H1 (cell line): ENCODE data around the gene ANK3. TPM values are rescaled to one million over a fixed set of nuclear protein-coding genes. Genes with fewer than 3 reads are reported as not detected.

Experiments
- CTCF ChIA-PET: fragments of 300-600 bp; sonication (Branson Sonifier 250); formaldehyde crosslinking; loops from one replicate; lab custom pipeline; 2021; ENCODE audit not compliant: partially characterized antibody; lab: Charles Lee
- POLR2A ChIA-PET: fragments of 300-600 bp; sonication (Branson Sonifier 250); formaldehyde crosslinking; loops from one replicate; lab custom pipeline; 2021; ENCODE audit warnings: inconsistent platforms; ENCODE audit not compliant: partially characterized antibody; lab: Charles Lee
- DNase-seq, 2 experiments: peaks; one replicate each; pipeline versions ENCODE4 v3.0.0 to v3.0.0-alpha.2; 2010 to 2022; ENCODE audit warnings: low spot score in 2 of 2, low read depth in 1 of 2, mixed read lengths in 1 of 2
- FAIRE-seq: peaks from 2 replicates; lab custom pipeline; 2011; peaks lifted over from hg19 to GRCh38; lab: Jason Lieb, UNC
- H2AFZ ChIP-seq: 2 replicates; pipeline ENCODE4 v1.8.1; 2012; ENCODE audit warnings: low read length, inconsistent platforms
- H2AK5ac ChIP-seq: 2 replicates; pipeline ENCODE4 v1.6.1; 2013; ENCODE audit warnings: low read depth, low read length
- H2BK120ac ChIP-seq: replicated peaks from 2 replicates; pipeline ENCODE3; 2013; ENCODE audit warnings: low read depth, low read length, inconsistent platforms
- H2BK12ac ChIP-seq: 2 replicates; pipeline ENCODE4 v1.6.1; 2013; ENCODE audit warnings: low read depth, low read length
- H2BK15ac ChIP-seq: 2 replicates; pipeline ENCODE4 v1.6.1; 2013; ENCODE audit warnings: low read length
- H2BK20ac ChIP-seq: 2 replicates; pipeline ENCODE4 v1.6.1; 2013; ENCODE audit warnings: low read length
- H2BK5ac ChIP-seq: 2 replicates; pipeline ENCODE4 v1.6.1; 2013; ENCODE audit warnings: low read depth, low read length
- H3K14ac ChIP-seq: 2 replicates; pipeline ENCODE4 v1.6.1; 2013; ENCODE audit warnings: inconsistent platforms; ENCODE audit not compliant: insufficient read length
- H3K18ac ChIP-seq: 2 replicates; pipeline ENCODE4 v1.6.1; 2013; ENCODE audit warnings: low read length; ENCODE audit errors: extremely low read depth
- H3K23ac ChIP-seq: 2 replicates; pipeline ENCODE4 v1.6.1; 2013; ENCODE audit warnings: inconsistent platforms; ENCODE audit not compliant: insufficient read length
- H3K23me2 ChIP-seq: 2 replicates; pipeline ENCODE4 v1.6.1; 2013; ENCODE audit warnings: low read depth, low read length
- H3K27ac ChIP-seq: 2 replicates; pipeline ENCODE4 v1.6.1; 2011; ENCODE audit warnings: low read depth, low read length, inconsistent platforms
- H3K27me3 ChIP-seq, 4 experiments: replicated peaks in 1 of 4; 1 replicate in 1 of 4; 2 replicates in 3 of 4; pipeline versions ENCODE4 v1.6.1 to v1.8.1; 2011 to 2013; ENCODE audit warnings: low read length in 3 of 4, mild to moderate bottlenecking in 3 of 4, inconsistent platforms in 2 of 4, mixed read lengths in 2 of 4, moderate library complexity in 1 of 4; ENCODE audit not compliant: control insufficient read depth in 3 of 4, insufficient read depth in 3 of 4; ENCODE audit errors: extremely low read depth in 1 of 4
- H3K36me3 ChIP-seq, 4 experiments: 2 replicates each; pipeline versions ENCODE4 v1.6.1 to v1.8.1; 2011 to 2013; ENCODE audit warnings: mild to moderate bottlenecking in 4 of 4, low read length in 3 of 4, moderate library complexity in 2 of 4, control low read depth in 1 of 4, inconsistent platforms in 1 of 4; ENCODE audit not compliant: insufficient read depth in 4 of 4, control insufficient read depth in 2 of 4
- H3K4ac ChIP-seq: replicated peaks from 2 replicates; pipeline ENCODE3; 2013; ENCODE audit warnings: low read length, low read depth, mixed read lengths, inconsistent platforms; ENCODE audit not compliant: insufficient read length
- H3K4me1 ChIP-seq, 4 experiments: replicated peaks in 1 of 4; 1 replicate in 1 of 4; 2 replicates in 3 of 4; pipeline versions ENCODE4 v1.6.1 to v1.8.1; 2011 to 2013; ENCODE audit warnings: low read length in 3 of 4, inconsistent platforms in 2 of 4, mixed read lengths in 1 of 4; ENCODE audit not compliant: insufficient read depth in 4 of 4, control insufficient read depth in 3 of 4
- H3K4me2 ChIP-seq, 2 experiments: 2 replicates each; pipeline versions ENCODE4 v1.6.1 to v1.8.1; 2011 to 2013; ENCODE audit warnings: low read depth in 2 of 2, low read length in 2 of 2, control low read depth in 1 of 2, inconsistent platforms in 1 of 2, mild to moderate bottlenecking in 1 of 2; ENCODE audit not compliant: insufficient read depth in 1 of 2
- H3K4me3 ChIP-seq, 4 experiments: fragments of 200-600, 300-600 bp in 1 of 4; sonication (generic), shearing (Covaris generic), sonication (Bioruptor Twin) in 1 of 4; 2 replicates each; pipeline versions ENCODE4 v1.5.1 to v1.8.1; 2011 to 2016; ENCODE audit warnings: low read length in 4 of 4, low read depth in 3 of 4, control low read depth in 2 of 4, inconsistent platforms in 2 of 4, mild to moderate bottlenecking in 2 of 4, mixed read lengths in 1 of 4, moderate library complexity in 1 of 4; ENCODE audit not compliant: insufficient read depth in 2 of 4; ENCODE audit errors: extremely low read depth in 1 of 4
- H3K56ac ChIP-seq: replicated peaks from 2 replicates; pipeline ENCODE3; 2013; ENCODE audit warnings: low read depth, mild to moderate bottlenecking, mixed read lengths, low read length, inconsistent platforms; ENCODE audit not compliant: insufficient read length
- H3K79me1 ChIP-seq: 2 replicates; pipeline ENCODE4 v1.6.1; 2013; ENCODE audit warnings: low read depth, low read length, control low read depth
- H3K79me2 ChIP-seq, 2 experiments: 2 replicates each; pipeline versions ENCODE4 v1.6.1 to v1.8.1; 2012 to 2013; ENCODE audit warnings: low read length in 2 of 2, mild to moderate bottlenecking in 2 of 2, inconsistent platforms in 1 of 2; ENCODE audit not compliant: insufficient read depth in 2 of 2, control insufficient read depth in 1 of 2
- H3K9ac ChIP-seq, 4 experiments: replicated peaks in 1 of 4; 1 replicate in 1 of 4; 2 replicates in 3 of 4; pipeline versions ENCODE4 v1.6.1 to v1.8.1; 2011 to 2013; ENCODE audit warnings: low read depth in 3 of 4, low read length in 3 of 4, control low read depth in 2 of 4, mild to moderate bottlenecking in 2 of 4, moderate library complexity in 2 of 4, inconsistent platforms in 1 of 4; ENCODE audit errors: extremely low read depth in 1 of 4
- H3K9me3 ChIP-seq, 2 experiments: 2 replicates each; pipeline versions ENCODE4 v1.6.1 to v1.8.1; 2012 to 2013; ENCODE audit warnings: mild to moderate bottlenecking in 2 of 2, moderate library complexity in 2 of 2, control low read depth in 1 of 2, inconsistent platforms in 1 of 2, low read depth in 1 of 2, low read length in 1 of 2, mixed read lengths in 1 of 2; ENCODE audit not compliant: insufficient read depth in 2 of 2
- H4K20me1 ChIP-seq, 2 experiments: replicated peaks in 1 of 2; 2 replicates each; pipeline versions ENCODE3 to v1.8.1; 2011 to 2013; ENCODE audit warnings: inconsistent platforms in 2 of 2, low read length in 2 of 2, mild to moderate bottlenecking in 1 of 2; ENCODE audit not compliant: insufficient read depth in 2 of 2, control insufficient read depth in 1 of 2
- H4K5ac ChIP-seq: 2 replicates; pipeline ENCODE4 v1.6.1; 2013; ENCODE audit warnings: low read length, low read depth, mixed read lengths, inconsistent platforms; ENCODE audit not compliant: insufficient read length
- H4K8ac ChIP-seq: 2 replicates; pipeline ENCODE4 v1.8.0; 2013; ENCODE audit warnings: mild to moderate bottlenecking, moderate library complexity, low read length, inconsistent platforms; ENCODE audit not compliant: insufficient read depth; ENCODE audit errors: extremely low read depth
- H4K91ac ChIP-seq: replicated peaks from 2 replicates; pipeline ENCODE3; 2013; ENCODE audit warnings: low read length, mixed read lengths, inconsistent platforms; ENCODE audit not compliant: insufficient read length
- CHD1 ChIP-seq: IDR thresholded peaks from 2 replicates; pipeline ENCODE4 v1.6.1; 2012; ENCODE audit warnings: low read depth, low read length, improper control_type of control experiment
- FOSL1 ChIP-seq: IDR thresholded peaks from 2 replicates; pipeline ENCODE4 v1.6.1; 2011; ENCODE audit warnings: mild to moderate bottlenecking, low read depth, low read length, moderate library complexity; ENCODE audit not compliant: insufficient read depth
- NRF1 ChIP-seq: IDR thresholded peaks from 2 replicates; pipeline ENCODE4 v1.6.1; 2011; ENCODE audit warnings: mild to moderate bottlenecking, low read depth, low read length, improper control_type of control experiment
- POLR2AphosphoS5 ChIP-seq: IDR thresholded peaks from 2 replicates; pipeline ENCODE4 v1.6.1; 2011; ENCODE audit warnings: low read depth, low read length
- USF2 ChIP-seq: IDR thresholded peaks from 2 replicates; pipeline ENCODE4 v1.6.1; 2011; ENCODE audit warnings: low read length, improper control_type of control experiment
- WGBS, 2 experiments: shearing (Covaris generic) in 1 of 2; methylation state at CpG; one replicate each; pipeline versions ENCODE4 v1.1.6 to v1.1.7; 2013 to 2015; ENCODE audit warnings: low lambda C conversion rate in 2 of 2, mixed read lengths in 2 of 2, inconsistent platforms in 1 of 2, low coverage in 1 of 2, missing lambda C conversion rate in 1 of 2; ENCODE audit not compliant: insufficient replicate concordance in 2 of 2, insufficient coverage in 1 of 2, insufficient read length in 1 of 2; ENCODE audit errors: extremely low coverage in 1 of 2, missing lambda C conversion rate in 1 of 2; 5-methylcytosine and 5-hydroxymethylcytosine counted together
- polyA plus RNA-seq, 7 experiments: library from polyadenylated mRNA; depleted of rRNA in 3 of 7; stranded (reverse) in 5 of 7; unstranded in 2 of 7; fragments of >200 nt in 5 of 7; fragments of 200-250 nt in 2 of 7; gene quantifications; 1 replicate in 5 of 7; 2 replicates in 1 of 7; 4 replicates in 1 of 7; pipeline versions ENCODE4 v1.2.1 to v1.2.3, GENCODE V29; 2011 to 2013; ENCODE audit warnings: missing spikeins in 2 of 7, mixed read lengths in 2 of 7
- total RNA-seq: library from RNA; stranded (reverse); fragmentation: NEBNext Ultra II Directional; extraction: Animal tissue kit (Norgen Biotek cat#: 25700); gene quantifications from 2 replicates; pipeline ENCODE4 v1.2.1, GENCODE V29; 2021

ANK3 gene
- total and polyA plus RNA-seq, 2 of the 8 experiments (the other 6 are each of a cell fraction or from before 2014, with no cell fraction given), result 18.1 to 67.9 TPM

- no peaks in the 10 kb centered on the region for H3K23me2 ChIP-seq
- ChIA-PET CTCF (interaction anchor here (0.7 to 4.4 kb wide), 11 partner anchors 8 to 97 kb away, joined by 3 to 18 read pairs (median 4); no protein-coding TSS in a partner anchor), POLR2A (no interaction called here)
- H3K27me3 ChIP-seq, result no peaks in the 10 kb centered on the region
- no peaks in the 10 kb centered on the region for H3K36me3 ChIP-seq
- H3K18ac ChIP-seq, result no peak overlapping the region
- no peak overlapping the region for H3K27ac ChIP-seq
- H3K9ac ChIP-seq, result no peak overlapping the region
- WGBS, 2 experiments, result 86 to 100% methylated on average over 1 to 3 of the region's 3 CpGs
- no peak overlapping the region for H2BK20ac ChIP-seq
- no peak overlapping the region for H2BK120ac ChIP-seq
- no peak overlapping the region for H3K56ac ChIP-seq
- no peak overlapping the region for H2BK15ac ChIP-seq
- no peak overlapping the region for H4K91ac ChIP-seq
- H4K8ac ChIP-seq, result no peak overlapping the region
- no peak overlapping the region for H3K4me2 ChIP-seq
- no peak for FAIRE-seq
- no peak overlapping the region for H4K5ac ChIP-seq
- H2AFZ ChIP-seq, result no peak overlapping the region
- H3K4me1 ChIP-seq, result peaks cover 3 to 8% (median 6%) of the 10 kb centered on the region in 4 experiments; a peak in 4 of 7 replicates
- H4K20me1 ChIP-seq, result no peaks in the 10 kb centered on the region
- H2BK5ac ChIP-seq, result no peak overlapping the region
- H3K4me3 ChIP-seq, result no peak overlapping the region
- H3K79me2 ChIP-seq, result no peaks in the 10 kb centered on the region
- no peak overlapping the region for H2AK5ac ChIP-seq
- H3K14ac ChIP-seq, result no peak overlapping the region
- TF ChIP-seq USF2 (no peak), POLR2AphosphoS5 (no peak), NRF1 (no peak), FOSL1 (no peak), CHD1 (no peak)
- H2BK12ac ChIP-seq, result no peak overlapping the region
- no peak overlapping the region for H3K23ac ChIP-seq
- H3K9me3 ChIP-seq, result no peaks in the 10 kb centered on the region
- H3K4ac ChIP-seq, result no peak overlapping the region
- no peak for DNase-seq
- no peaks in the 10 kb centered on the region for H3K79me1 ChIP-seq
Observed at GRCh38 chr10:60336901-60337630, 52.6 kb downstream of the ANK3 start.
